GM18511 (cell line): ENCODE measurements around the gene HBP1.
"Not testable (repeated sequence)": the region's sequence is repeated elsewhere in the genome, so short reads cannot be mapped to it uniquely, and the experiment has no call there.

Experiments used
- ATAC-seq: cut with Tn5 transposase; IDR thresholded peaks from one replicate; pipeline ENCODE4 v1.9.1; 2021; ENCODE audit warnings: mild to moderate bottlenecking, moderate library complexity; ENCODE audit not compliant: unreplicated experiment

HBP1 gene

GRCh38 chr7:107220356-107220755 is 51.6 kb downstream of the HBP1 start:
- no peak for ATAC-seq

- not testable (repeated sequence) for ATAC-seq
Measured at GRCh38 chr7:107220806-107221205, 52.0 kb downstream of the HBP1 start.

GRCh38 chr7:107224374-107225223 is 55.8 kb downstream of the HBP1 start:
- ATAC-seq = no peak

- ATAC-seq = no peak
Measured at GRCh38 chr7:107228291-107228690, 59.5 kb downstream of the HBP1 start.

GRCh38 chr7:107230334-107230733 is 61.5 kb downstream of the HBP1 start:
- no peak for ATAC-seq

- no peak for ATAC-seq
Measured at GRCh38 chr7:107232568-107233090, 63.8 kb downstream of the HBP1 start.

GRCh38 chr7:107233174-107233573 is 64.4 kb downstream of the HBP1 start:
- ATAC-seq = peak; percentile 59

- ATAC-seq = no peak
Measured at GRCh38 chr7:107233981-107234380, 65.2 kb downstream of the HBP1 start.

- ATAC-seq = no peak
Measured at GRCh38 chr7:107234436-107234835, 65.6 kb downstream of the HBP1 start.

- no peak for ATAC-seq
Measured at GRCh38 chr7:107236862-107237261, 68.1 kb downstream of the HBP1 start.

- ATAC-seq = no peak
Measured at GRCh38 chr7:107237451-107237850, 68.6 kb downstream of the HBP1 start.

GRCh38 chr7:107242267-107242666 is 73.5 kb downstream of the HBP1 start:
- ATAC-seq = no peak

- no peak for ATAC-seq
Measured at GRCh38 chr7:107244613-107245012, 75.8 kb downstream of the HBP1 start.

GRCh38 chr7:107246836-107247235 is 78.0 kb downstream of the HBP1 start:
- not testable (repeated sequence) for ATAC-seq

GRCh38 chr7:107248551-107249316 is 79.9 kb downstream of the HBP1 start:
- ATAC-seq = no peak

GRCh38 chr7:107251963-107252362 is 83.2 kb downstream of the HBP1 start:
- no peak for ATAC-seq
